Pancreas (tissue), 10 donors: Measurements from ENCODE around the gene ZNF302. TPM values are rescaled to one million over a fixed set of nuclear protein-coding genes. Genes with fewer than 3 reads are reported as not detected.
A peak's percentile ranks its signal among the peaks of the same experiment; 100 is the strongest.
"Not testable (repeated sequence)": the region's sequence is repeated elsewhere in the genome, so short reads cannot be mapped to it uniquely, and the experiment has no call there.

ENCODE experiments used
- ATAC-seq, 4 donors: fragments of 200-7000 bp; cut with Tn5 transposase; one replicate each; pipeline versions ENCODE4 v1.8.0 to v1.9.1; 2020; ENCODE audit warnings: mild to moderate bottlenecking in 4 of 4, moderate library complexity in 4 of 4
- DNase-seq, 6 donors: peaks; one replicate each; pipeline ENCODE4 v3.0.0-alpha.2; 2020
- FAIRE-seq: peaks from 2 replicates; lab custom pipeline; 2012; peaks lifted over from hg19 to GRCh38; lab: Jason Lieb, UNC
- H3K27ac ChIP-seq, 4 donors: fragments of 200-600 bp; sonication (generic); 1 replicate in 3 of 4; 2 replicates in 1 of 4; pipeline versions ENCODE4 v1.5.0 to v1.8.0; 2020
- H3K27me3 ChIP-seq, 4 donors: fragments of 200-600 bp; one replicate each; pipeline ENCODE4 v1.8.0; 2021
- H3K36me3 ChIP-seq, 3 donors: fragments of 200-600 bp; sonication (generic) in 1 of 3; one replicate each; pipeline versions ENCODE4 v1.5.0 to v1.8.0; 2020 to 2021
- H3K4me1 ChIP-seq, 3 donors: fragments of 200-600 bp; one replicate each; pipeline ENCODE4 v1.8.0; 2021
- H3K4me3 ChIP-seq, 4 donors: fragments of 200-600 bp; sonication (generic) in 2 of 4; one replicate each; pipeline versions ENCODE4 v1.5.0 to v1.8.0; 2020 to 2021
- H3K9me3 ChIP-seq, 4 donors: fragments of 200-600 bp; one replicate each; pipeline ENCODE4 v1.8.0; 2021
- WGBS, 2 donors: extraction: QIAGEN DNeasy Blood & Tissue Kit; methylation state at CpG; one replicate each; pipeline ENCODE4 v1.1.7; 2013; 5-methylcytosine and 5-hydroxymethylcytosine counted together
- intact Hi-C, 3 donors: fragments of 100-400 bp; cut with DNase I; formaldehyde crosslinking; loops; one replicate each; pipeline versions ENCODE4 v1.11.1 to v1.14.2; 2022
- polyA plus RNA-seq, 2 donors: library from polyadenylated mRNA; stranded (reverse); fragments of 200-250 nt; gene quantifications; one replicate each; pipeline ENCODE4 v1.2.3, GENCODE V29; 2013
- total RNA-seq, 6 donors: library from RNA; stranded (reverse); fragmentation: NEBNext Ultra II Directional in 4 of 6; extraction: Animal tissue kit (Norgen Biotek cat#: 25700) in 4 of 6; gene quantifications; one replicate each; pipeline versions ENCODE4 v1.2.1 to v1.2.4, GENCODE V29; 2021 to 2023
- TF ChIP-seq, protein P1 (sequence below), 4 donors: fragments of 200-600 bp; sonication (generic) in 3 of 4; IDR thresholded peaks; one replicate each; pipeline versions ENCODE4 v1.5.0 to v1.8.0; 2021; ENCODE audit warnings: antibody characterized with exemption in 4 of 4
- donor health status: healthy with polysubstance abuse.
- donor health status: DM: no; HTN: no; CAD: no; lungs with moderate emphysema.
- donor health status: DM: no; HTN: no; CAD: no.
- donor health status: control.
- donor health status: control.
- donor health status: Bipolar disorder and iron deficiency.
- donor health status: DM: yes; HTN: yes; CAD: no.
- donor health status: DM: no; HTN: no; CAD: no.
- donor health status: DM: no; HTN: no; CAD: no.
- donor health status: DM: yes; HTN: yes; CAD: no.

ZNF302 gene
- total and polyA plus RNA-seq, 8 donors = 12.2 to 26.6 (median 16.4) TPM

DNA sequence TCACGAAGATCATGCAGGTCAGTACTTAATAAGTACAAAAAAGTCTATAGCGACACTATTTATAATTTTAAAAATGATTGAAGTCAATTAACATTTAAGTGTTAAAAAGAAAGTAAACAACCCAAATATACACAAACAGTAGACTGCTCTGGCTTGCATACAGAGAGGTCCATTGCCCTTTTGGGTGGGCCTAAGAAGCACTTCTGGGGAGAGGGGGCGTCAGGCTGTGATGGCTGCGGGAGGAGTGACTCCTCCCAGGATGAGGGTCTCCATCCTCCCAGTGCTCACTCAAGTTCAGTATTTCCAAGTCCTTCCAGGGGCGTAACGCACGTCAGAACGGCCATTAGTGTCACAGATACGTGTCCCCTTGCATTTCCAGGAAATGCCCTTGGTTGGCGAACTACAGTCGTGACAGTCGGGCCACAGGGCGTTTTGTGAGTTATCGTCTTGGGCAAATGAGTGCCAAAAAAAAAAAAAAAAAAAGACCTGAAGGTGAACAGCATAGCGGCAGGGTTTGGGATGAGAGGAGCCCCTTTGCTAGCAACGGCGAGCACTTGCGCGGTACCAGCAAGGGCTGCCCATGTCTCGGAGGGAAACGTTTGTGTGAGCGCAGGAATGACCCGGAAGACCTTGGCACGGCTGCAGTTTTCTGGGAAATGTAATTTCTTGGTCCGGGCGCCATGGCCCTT, 637 bp upstream of the ZNF302 start, which contains the start of gene SCGB2B2:
Gene SCGB2B2 (minus strand): TSS at position 463 of the 689 bp plus-strand sequence. CDS start 82,596 bp downstream, outside the sequence.
- intact Hi-C loops = no loop called here

DNA sequence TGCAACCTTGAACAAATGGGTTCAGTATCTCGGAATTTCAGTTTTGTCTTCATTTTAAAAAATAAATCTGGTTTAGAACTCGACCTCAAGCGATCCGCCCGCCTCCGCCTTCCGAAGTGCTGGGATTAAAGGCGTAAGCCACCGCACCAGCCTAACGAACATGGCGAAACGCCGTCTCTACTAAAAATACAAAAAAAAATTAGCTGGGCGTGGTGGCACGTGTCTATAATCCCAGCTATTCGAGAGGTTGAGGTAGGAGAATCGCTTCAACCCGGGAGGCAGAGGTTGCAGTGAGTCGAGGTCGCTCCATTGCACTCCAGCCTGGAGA, 571 bp downstream of the ZNF302 start:
- no peak for FAIRE-seq
- DNase-seq = no peak
- Histone ChIP-seq H3K4me1 (peaks cover 0 to 12% (median 3%) of the 10 kb centered on the region in 3 donors), H3K36me3 (peaks cover 0 to 18% (median 17%) of the 10 kb centered on the region in 3 donors), H3K27ac (peak overlapping the region; percentile 94 to 98 (median 96)), H3K9me3 (no peaks in the 10 kb centered on the region), H3K4me3 (peak overlapping the region; percentile 70 to 78 (median 72)), H3K27me3 (no peaks in the 10 kb centered on the region)
- TF ChIP-seq, protein P1, sequence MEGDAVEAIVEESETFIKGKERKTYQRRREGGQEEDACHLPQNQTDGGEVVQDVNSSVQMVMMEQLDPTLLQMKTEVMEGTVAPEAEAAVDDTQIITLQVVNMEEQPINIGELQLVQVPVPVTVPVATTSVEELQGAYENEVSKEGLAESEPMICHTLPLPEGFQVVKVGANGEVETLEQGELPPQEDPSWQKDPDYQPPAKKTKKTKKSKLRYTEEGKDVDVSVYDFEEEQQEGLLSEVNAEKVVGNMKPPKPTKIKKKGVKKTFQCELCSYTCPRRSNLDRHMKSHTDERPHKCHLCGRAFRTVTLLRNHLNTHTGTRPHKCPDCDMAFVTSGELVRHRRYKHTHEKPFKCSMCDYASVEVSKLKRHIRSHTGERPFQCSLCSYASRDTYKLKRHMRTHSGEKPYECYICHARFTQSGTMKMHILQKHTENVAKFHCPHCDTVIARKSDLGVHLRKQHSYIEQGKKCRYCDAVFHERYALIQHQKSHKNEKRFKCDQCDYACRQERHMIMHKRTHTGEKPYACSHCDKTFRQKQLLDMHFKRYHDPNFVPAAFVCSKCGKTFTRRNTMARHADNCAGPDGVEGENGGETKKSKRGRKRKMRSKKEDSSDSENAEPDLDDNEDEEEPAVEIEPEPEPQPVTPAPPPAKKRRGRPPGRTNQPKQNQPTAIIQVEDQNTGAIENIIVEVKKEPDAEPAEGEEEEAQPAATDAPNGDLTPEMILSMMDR (IDR thresholded peaks at IDR 0.05) = no peak
- 2% methylated on average over 20 of the region's 20 CpGs for WGBS, 2 donors
- peak; percentile 0 to 6 (median 2) for ATAC-seq
- intact Hi-C loops = no loop called here

More for the DNA sequence above, 637 bp upstream of the ZNF302 start, which contains the start of gene SCGB2B2:
- FAIRE-seq (no peak), DNase-seq (peak in 2 of 6 donors; percentile 59 to 62), ATAC-seq (peak; percentile 72 to 84 (median 76))
- H3K36me3 ChIP-seq = peaks cover 0 to 13% (median 12%) of the 10 kb centered on the region in 3 donors
- H3K27me3 ChIP-seq = no peaks in the 10 kb centered on the region
- H3K27ac ChIP-seq = peak within 1 kb of the TSS; percentile 94 to 98 (median 96)
- H3K9me3 ChIP-seq = no peaks in the 10 kb centered on the region
- 6% methylated on average over 26 of the region's 26 CpGs for WGBS, 2 donors
- H3K4me3 ChIP-seq = peak within 1 kb of the TSS; percentile 70 to 78 (median 72)
- TF ChIP-seq, protein P1 (IDR thresholded peaks at IDR 0.05) = no peak
- peaks cover 0 to 12% (median 3%) of the 10 kb centered on the region in 3 donors for H3K4me1 ChIP-seq

GRCh38 chr19:34678421-34678820, 943 bp downstream of the ZNF302 start:
- Histone ChIP-seq H3K4me1 (peaks cover 0 to 12% (median 3%) of the 10 kb centered on the region in 3 donors), H3K27ac (peak overlapping the region in 3 of 4 donors; percentile 95 to 98 (median 98)), H3K27me3 (no peaks in the 10 kb centered on the region), H3K4me3 (peak overlapping the region; percentile 70 to 78 (median 72)), H3K9me3 (no peaks in the 10 kb centered on the region), H3K36me3 (peaks cover 0 to 22% (median 21%) of the 10 kb centered on the region in 3 donors)
- intact Hi-C loops = no loop called here
- FAIRE-seq = no peak
- ATAC-seq = peak; percentile 12 to 50 (median 44)
- WGBS, 2 donors = 10 to 11% methylated on average over 10 of the region's 10 CpGs
- TF ChIP-seq, protein P1 (IDR thresholded peaks at IDR 0.05) = no peak
- peak in 4 of 6 donors; percentile 34 to 59 (median 46) for DNase-seq

GRCh38 chr19:34681478-34681877, 4.0 kb downstream of the ZNF302 start:
- H3K9me3 ChIP-seq = no peaks in the 10 kb centered on the region
- peaks cover 3 to 37% (median 24%) of the 10 kb centered on the region in 3 donors for H3K36me3 ChIP-seq
- H3K27ac ChIP-seq = no peak overlapping the region
- DNase-seq = no peak
- no peak for ATAC-seq
- intact Hi-C loops = no loop called here
- TF ChIP-seq, protein P1 (IDR thresholded peaks at IDR 0.05) = no peak
- no peak overlapping the region for H3K4me3 ChIP-seq
- H3K27me3 ChIP-seq = no peaks in the 10 kb centered on the region
- H3K4me1 ChIP-seq = peaks cover 0 to 9% (median under 1%) of the 10 kb centered on the region in 3 donors
- WGBS, 2 donors = 98 to 99% methylated on average over 9 of the region's 9 CpGs
- no peak for FAIRE-seq

- ATAC-seq, H3K9me3 ChIP-seq, H3K27ac ChIP-seq, FAIRE-seq, H3K27me3 ChIP-seq, H3K4me1 ChIP-seq, intact Hi-C loops, H3K4me3 ChIP-seq, DNase-seq: not testable (repeated sequence)
- WGBS, 2 donors = 76 to 86% methylated on average over 5 of the region's 5 CpGs
- peaks cover 3 to 37% (median 24%) of the 10 kb centered on the region in 3 donors for H3K36me3 ChIP-seq
These were observed 7.8 kb downstream of the ZNF302 start for GRCh38 chr19:34685266-34685665.
